IMR-90 (cell line): ENCODE measurements around the gene FBXO28. TPM values are rescaled to one million over a fixed set of nuclear protein-coding genes. Genes with fewer than 3 reads are reported as not detected.

Experiments used
- ATAC-seq: fragments of 200-7000 bp; cut with Tn5 transposase; 2 replicates; pipeline ENCODE4 v1.9.1; 2020; ENCODE audit warnings: low read depth, mild to moderate bottlenecking, moderate library complexity
- BruUV-seq: library from RNA; stranded (reverse); fragments of 400-500 nt; replicated peaks from 2 replicates; lab custom pipeline; 2021; lab: Mats Ljungman, UMichigan
- CTCF ChIA-PET: fragments of 300-600 bp; formaldehyde crosslinking; extraction: SDS; loops from one replicate; lab custom pipeline; 2021; ENCODE audit warnings: antibody characterized with exemption; lab: Yijun Ruan, JAX
- POLR2A ChIA-PET: fragments of 300-600 bp; sonication (Branson Sonifier 250); formaldehyde crosslinking; loops from one replicate; lab custom pipeline; 2022; ENCODE audit warnings: antibody characterized with exemption; ENCODE audit not compliant: unreplicated experiment; lab: Charles Lee
- DNase-seq: peaks from one replicate; pipeline ENCODE4 v3.0.0; 2013
- H2AFZ ChIP-seq: replicated peaks from 2 replicates; pipeline ENCODE3; 2013; ENCODE audit warnings: low read length, mild to moderate bottlenecking; ENCODE audit not compliant: poor library complexity
- H2AK5ac ChIP-seq: 2 replicates; pipeline ENCODE4 v1.6.1; 2013; ENCODE audit warnings: low read depth, low read length, inconsistent platforms
- H2AK9ac ChIP-seq: replicated peaks from 2 replicates; pipeline ENCODE3; 2013; ENCODE audit warnings: mild to moderate bottlenecking, low read depth, low read length, moderate library complexity; ENCODE audit not compliant: poor library complexity
- H2BK120ac ChIP-seq: 2 replicates; pipeline ENCODE4 v1.6.1; 2013; ENCODE audit warnings: low read depth, low read length, inconsistent platforms
- H2BK15ac ChIP-seq: 3 replicates; pipeline ENCODE4 v1.6.1; 2013; ENCODE audit warnings: low read depth, low read length, inconsistent platforms
- H2BK20ac ChIP-seq: 2 replicates; pipeline ENCODE4 v1.6.1; 2013; ENCODE audit warnings: low read depth, mild to moderate bottlenecking, inconsistent platforms, low read length, moderate library complexity
- H2BK5ac ChIP-seq: 2 replicates; pipeline ENCODE4 v1.6.1; 2013; ENCODE audit warnings: mild to moderate bottlenecking, low read depth, low read length, inconsistent platforms; ENCODE audit not compliant: poor library complexity, severe bottlenecking
- H3K14ac ChIP-seq: replicated peaks from 2 replicates; pipeline ENCODE4 v1.6.1; 2013; ENCODE audit warnings: low read depth, low read length, inconsistent platforms
- H3K18ac ChIP-seq: 2 replicates; pipeline ENCODE4 v1.6.1; 2013; ENCODE audit warnings: low read depth, low read length, control low read depth
- H3K23ac ChIP-seq: 2 replicates; pipeline ENCODE4 v1.6.1; 2013; ENCODE audit warnings: low read depth, low read length, inconsistent platforms
- H3K27ac ChIP-seq: 2 replicates; pipeline ENCODE4 v1.5.1; 2013; ENCODE audit warnings: mild to moderate bottlenecking, control low read depth, low read length; ENCODE audit not compliant: insufficient read depth
- H3K27me3 ChIP-seq: 2 replicates; pipeline ENCODE4 v1.6.1; 2013; ENCODE audit warnings: low read length; ENCODE audit not compliant: control insufficient read depth, insufficient read depth
- H3K36me3 ChIP-seq: 2 replicates; pipeline ENCODE4 v1.6.1; 2013; ENCODE audit warnings: low read length, mixed read lengths; ENCODE audit not compliant: control insufficient read depth, insufficient read depth
- H3K4ac ChIP-seq: 2 replicates; pipeline ENCODE4 v1.6.1; 2013; ENCODE audit warnings: low read depth, low read length, inconsistent platforms
- H3K4me1 ChIP-seq: 2 replicates; pipeline ENCODE4 v1.6.1; 2013; ENCODE audit warnings: low read length, mixed read lengths; ENCODE audit not compliant: control insufficient read depth, insufficient read depth
- H3K4me2 ChIP-seq: 2 replicates; pipeline ENCODE4 v1.6.1; 2013; ENCODE audit warnings: low read depth, mild to moderate bottlenecking, control low read depth, low read length, moderate library complexity
- H3K4me3 ChIP-seq: 2 replicates; pipeline ENCODE4 v1.5.1; 2013; ENCODE audit warnings: low read depth, mild to moderate bottlenecking, control low read depth, low read length, moderate library complexity; ENCODE audit not compliant: insufficient read depth
- H3K56ac ChIP-seq: 2 replicates; pipeline ENCODE4 v1.6.1; 2013; ENCODE audit warnings: low read length, inconsistent platforms; ENCODE audit not compliant: insufficient read depth; ENCODE audit errors: extremely low read depth
- H3K79me1 ChIP-seq, 2 experiments: 2 replicates each; pipeline ENCODE4 v1.6.1; 2013; ENCODE audit warnings: low read length in 2 of 2, inconsistent platforms in 1 of 2, low read depth in 1 of 2
- H3K9ac ChIP-seq: 2 replicates; pipeline ENCODE4 v1.6.1; 2013; ENCODE audit warnings: low read depth, low read length, control low read depth
- H3K9me1 ChIP-seq: 2 replicates; pipeline ENCODE4 v1.6.1; 2013; ENCODE audit warnings: low read length, inconsistent platforms; ENCODE audit not compliant: insufficient read depth
- H3K9me3 ChIP-seq: 2 replicates; pipeline ENCODE4 v1.6.1; 2013; ENCODE audit warnings: low read length; ENCODE audit not compliant: control insufficient read depth, insufficient read depth
- H4K20me1 ChIP-seq: 2 replicates; pipeline ENCODE4 v1.6.1; 2013; ENCODE audit warnings: low read length, inconsistent platforms; ENCODE audit not compliant: insufficient read depth
- H4K5ac ChIP-seq: 2 replicates; pipeline ENCODE4 v1.6.1; 2013; ENCODE audit warnings: mild to moderate bottlenecking, low read depth, low read length, control low read depth
- H4K8ac ChIP-seq, 2 experiments: 2 replicates each; pipeline ENCODE4 v1.6.1; 2013; ENCODE audit warnings: low read depth in 2 of 2, low read length in 2 of 2, control low read depth in 1 of 2, inconsistent platforms in 1 of 2
- H4K91ac ChIP-seq: 2 replicates; pipeline ENCODE4 v1.6.1; 2013; ENCODE audit warnings: low read depth, low read length, inconsistent platforms; ENCODE audit not compliant: insufficient read depth
- BHLHE40 ChIP-seq: fragments of 150-350 bp; IDR thresholded peaks from 2 replicates; pipeline ENCODE4 v1.6.1; 2016; ENCODE audit warnings: mild to moderate bottlenecking, low read depth, low read length
- CEBPB ChIP-seq: IDR thresholded peaks from 2 replicates; pipeline ENCODE4 v1.6.1; 2012; ENCODE audit warnings: low read depth, low read length, improper control_type of control experiment
- CHD1 ChIP-seq: IDR thresholded peaks from 2 replicates; pipeline ENCODE4 v1.6.1; 2012; ENCODE audit warnings: low read depth, low read length, improper control_type of control experiment
- FOS ChIP-seq: fragments of 150-350 bp; IDR thresholded peaks from 2 replicates; pipeline ENCODE4 v1.6.1; 2016; ENCODE audit warnings: low read depth, low read length
- MAFK ChIP-seq: IDR thresholded peaks from 2 replicates; pipeline ENCODE4 v1.6.1; 2012; ENCODE audit warnings: low read depth, low read length, improper control_type of control experiment
- MAZ ChIP-seq: IDR thresholded peaks from 2 replicates; pipeline ENCODE4 v1.6.1; 2012; ENCODE audit warnings: low read depth, mild to moderate bottlenecking, low read length, improper control_type of control experiment, moderate library complexity, borderline replicate concordance
- MXI1 ChIP-seq: IDR thresholded peaks from 2 replicates; pipeline ENCODE4 v1.6.1; 2012; ENCODE audit warnings: low read depth, mild to moderate bottlenecking, low read length, moderate library complexity, borderline replicate concordance
- NFE2L2 ChIP-seq: fragments of 150-350 bp; IDR thresholded peaks from 2 replicates; pipeline ENCODE4 v1.6.1; 2016; ENCODE audit warnings: low read depth, mild to moderate bottlenecking, low read length
- POLR2A ChIP-seq: IDR thresholded peaks from 2 replicates; pipeline ENCODE4 v1.6.1; 2012; ENCODE audit warnings: mild to moderate bottlenecking, low read depth, low read length
- RAD21 ChIP-seq: IDR thresholded peaks from 2 replicates; pipeline ENCODE4 v1.6.1; 2012; ENCODE audit warnings: low read length, improper control_type of control experiment
- RCOR1 ChIP-seq: IDR thresholded peaks from 2 replicates; pipeline ENCODE4 v1.6.1; 2012; ENCODE audit warnings: mild to moderate bottlenecking, low read length, improper control_type of control experiment; ENCODE audit not compliant: insufficient replicate concordance
- RFX5 ChIP-seq: IDR thresholded peaks from 2 replicates; pipeline ENCODE4 v1.8.0; 2012; ENCODE audit warnings: low read depth, mild to moderate bottlenecking, low read length, moderate library complexity
- SMC3 ChIP-seq: fragments of 150-350 bp; IDR thresholded peaks from 2 replicates; pipeline ENCODE4 v1.6.1; 2016; ENCODE audit warnings: low read depth, mild to moderate bottlenecking, antibody characterized with exemption, low read length, moderate library complexity
- WGBS, 2 experiments: methylation state at CpG; one replicate each; pipeline versions ENCODE4 v1.1.5 to v1.1.7; 2013; ENCODE audit warnings: missing lambda C conversion rate in 2 of 2; ENCODE audit not compliant: insufficient read length in 1 of 2; ENCODE audit errors: extremely low coverage in 2 of 2; 5-methylcytosine and 5-hydroxymethylcytosine counted together
- dilution Hi-C: fragments of 300-500 bp; cut with HindIII; formaldehyde crosslinking; loops from one replicate; pipeline ENCODE4 v1.14.3; 2018; ENCODE audit warnings: low sequenced_read_pairs; ENCODE audit not compliant: unreplicated experiment
- in situ Hi-C: fragments of 300-500 bp; cut with MboI; formaldehyde crosslinking; loops from 3 replicates; pipeline ENCODE4 v1.14.3; 2019; ENCODE audit warnings: low sequenced_read_pairs, inconsistent platforms, mixed read lengths
- intact Hi-C: fragments of 100-400 bp; cut with micrococcal nuclease; formaldehyde crosslinking; loops from 2 replicates; pipeline ENCODE4 v1.10.0; 2022
- polyA plus RNA-seq, 3 experiments: library from polyadenylated mRNA; depleted of rRNA; stranded (reverse); fragments of >200 nt; gene quantifications; 2 replicates each; pipeline ENCODE4 v1.2.3, GENCODE V29; 2012; ENCODE audit warnings: low replicate concordance in 1 of 3
- total RNA-seq: library from RNA; depleted of rRNA; stranded (reverse); fragments of >200 nt; gene quantifications from 2 replicates; pipeline ENCODE4 v1.2.3, GENCODE V29; 2012
- TF ChIP-seq, protein P1 (sequence below): fragments of 150-350 bp; IDR thresholded peaks from 2 replicates; pipeline ENCODE4 v1.6.1; 2017; ENCODE audit warnings: mild to moderate bottlenecking, antibody characterized with exemption, low read length, low read depth
- TF ChIP-seq, protein P2 (sequence below): fragments of 150-350 bp; IDR thresholded peaks from 2 replicates; pipeline ENCODE4 v1.6.1; 2016; ENCODE audit warnings: low read depth, mild to moderate bottlenecking, low read length, moderate library complexity, borderline replicate concordance
- TF ChIP-seq, protein P3 (sequence below): conservative IDR thresholded peaks from 2 replicates; pipeline ENCODE4 v1.5.1; 2012; ENCODE audit warnings: mild to moderate bottlenecking, low read depth, low read length, improper control_type of control experiment

The FBXO28 gene
- total and polyA plus RNA-seq, 2 of the 4 experiments (the other 2 are of a cell fraction), result 11.6 to 22.6 TPM

DNA sequence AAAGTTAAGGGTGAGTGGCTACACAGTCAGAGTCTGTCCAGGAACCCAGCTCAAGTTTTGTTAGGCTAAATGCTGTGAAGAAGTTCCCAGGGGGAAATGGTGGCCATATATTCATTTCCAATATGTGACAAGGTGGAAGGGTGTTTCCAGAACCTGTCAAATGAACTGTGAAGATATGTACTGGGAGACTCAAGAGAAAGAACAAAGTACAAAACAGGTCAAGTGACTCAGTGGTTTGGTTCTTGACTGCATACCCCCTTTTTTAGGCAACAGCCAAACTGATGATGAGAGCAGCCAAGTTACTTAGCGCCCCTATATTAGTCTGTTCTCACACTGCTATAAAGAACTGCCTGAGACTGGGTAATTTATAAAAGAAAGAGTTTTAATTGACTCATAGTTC lies 18.6 kb upstream of the FBXO28 start:
- no peaks in the 10 kb centered on the region for H3K79me1 ChIP-seq
- no CpG with 5 or more reads among the region's 1 CpG for WGBS, 2 experiments
- H2BK15ac ChIP-seq, result no peak overlapping the region
- DNase-seq, result no peak
- H3K14ac ChIP-seq, result no peak overlapping the region
- H2BK20ac ChIP-seq, result no peak overlapping the region
- no peak overlapping the region for H4K91ac ChIP-seq
- H4K8ac ChIP-seq, result no peak overlapping the region
- no peak overlapping the region for H2AFZ ChIP-seq
- H3K4me2 ChIP-seq, result no peak overlapping the region
- H3K9me3 ChIP-seq, result no peaks in the 10 kb centered on the region
- intact Hi-C loops, result no loop called here
- no peak overlapping the region for H3K9ac ChIP-seq
- no peak overlapping the region for H3K27ac ChIP-seq
- H3K9me1 ChIP-seq, result no peaks in the 10 kb centered on the region
- POLR2A ChIA-PET, result no interaction called here
- no peaks in the 10 kb centered on the region for H3K4me1 ChIP-seq
- H2BK5ac ChIP-seq, result no peak overlapping the region
- H3K23ac ChIP-seq, result no peak overlapping the region
- no peaks in the 10 kb centered on the region for H3K36me3 ChIP-seq
- dilution Hi-C loops, result no loop called here
- no peak for TF ChIP-seq BHLHE40
- TF ChIP-seq RFX5, result no peak
- no peak for TF ChIP-seq MAFK
- TF ChIP-seq CEBPB, result no peak
- no peak for TF ChIP-seq RCOR1
- TF ChIP-seq, protein P1, sequence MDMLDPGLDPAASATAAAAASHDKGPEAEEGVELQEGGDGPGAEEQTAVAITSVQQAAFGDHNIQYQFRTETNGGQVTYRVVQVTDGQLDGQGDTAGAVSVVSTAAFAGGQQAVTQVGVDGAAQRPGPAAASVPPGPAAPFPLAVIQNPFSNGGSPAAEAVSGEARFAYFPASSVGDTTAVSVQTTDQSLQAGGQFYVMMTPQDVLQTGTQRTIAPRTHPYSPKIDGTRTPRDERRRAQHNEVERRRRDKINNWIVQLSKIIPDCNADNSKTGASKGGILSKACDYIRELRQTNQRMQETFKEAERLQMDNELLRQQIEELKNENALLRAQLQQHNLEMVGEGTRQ, result no peak
- TF ChIP-seq FOS, result no peak
- TF ChIP-seq, protein P2, sequence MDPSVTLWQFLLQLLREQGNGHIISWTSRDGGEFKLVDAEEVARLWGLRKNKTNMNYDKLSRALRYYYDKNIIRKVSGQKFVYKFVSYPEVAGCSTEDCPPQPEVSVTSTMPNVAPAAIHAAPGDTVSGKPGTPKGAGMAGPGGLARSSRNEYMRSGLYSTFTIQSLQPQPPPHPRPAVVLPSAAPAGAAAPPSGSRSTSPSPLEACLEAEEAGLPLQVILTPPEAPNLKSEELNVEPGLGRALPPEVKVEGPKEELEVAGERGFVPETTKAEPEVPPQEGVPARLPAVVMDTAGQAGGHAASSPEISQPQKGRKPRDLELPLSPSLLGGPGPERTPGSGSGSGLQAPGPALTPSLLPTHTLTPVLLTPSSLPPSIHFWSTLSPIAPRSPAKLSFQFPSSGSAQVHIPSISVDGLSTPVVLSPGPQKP, result no peak
- no peak for TF ChIP-seq RAD21
- TF ChIP-seq, protein P3, sequence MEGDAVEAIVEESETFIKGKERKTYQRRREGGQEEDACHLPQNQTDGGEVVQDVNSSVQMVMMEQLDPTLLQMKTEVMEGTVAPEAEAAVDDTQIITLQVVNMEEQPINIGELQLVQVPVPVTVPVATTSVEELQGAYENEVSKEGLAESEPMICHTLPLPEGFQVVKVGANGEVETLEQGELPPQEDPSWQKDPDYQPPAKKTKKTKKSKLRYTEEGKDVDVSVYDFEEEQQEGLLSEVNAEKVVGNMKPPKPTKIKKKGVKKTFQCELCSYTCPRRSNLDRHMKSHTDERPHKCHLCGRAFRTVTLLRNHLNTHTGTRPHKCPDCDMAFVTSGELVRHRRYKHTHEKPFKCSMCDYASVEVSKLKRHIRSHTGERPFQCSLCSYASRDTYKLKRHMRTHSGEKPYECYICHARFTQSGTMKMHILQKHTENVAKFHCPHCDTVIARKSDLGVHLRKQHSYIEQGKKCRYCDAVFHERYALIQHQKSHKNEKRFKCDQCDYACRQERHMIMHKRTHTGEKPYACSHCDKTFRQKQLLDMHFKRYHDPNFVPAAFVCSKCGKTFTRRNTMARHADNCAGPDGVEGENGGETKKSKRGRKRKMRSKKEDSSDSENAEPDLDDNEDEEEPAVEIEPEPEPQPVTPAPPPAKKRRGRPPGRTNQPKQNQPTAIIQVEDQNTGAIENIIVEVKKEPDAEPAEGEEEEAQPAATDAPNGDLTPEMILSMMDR, result no peak
- no peak for TF ChIP-seq SMC3
- TF ChIP-seq CHD1, result no peak
- no peak for TF ChIP-seq MXI1
- TF ChIP-seq NFE2L2, result no peak
- TF ChIP-seq POLR2A, result no peak
- TF ChIP-seq MAZ, result no peak
- H3K4me3 ChIP-seq, result no peak overlapping the region
- H3K18ac ChIP-seq, result no peak overlapping the region
- no peak overlapping the region for H3K56ac ChIP-seq
- ATAC-seq, result no peak
- no peak overlapping the region for H2BK120ac ChIP-seq
- no peak overlapping the region for H4K5ac ChIP-seq
- no peak overlapping the region for H2AK5ac ChIP-seq
- no peak overlapping the region for H3K4ac ChIP-seq
- in situ Hi-C loops, result no loop called here
- H4K20me1 ChIP-seq, result no peaks in the 10 kb centered on the region
- CTCF ChIA-PET, result interaction anchor here (0.9 to 1.5 kb wide), 2 partner anchors 10 to 11 kb away, joined by 3 to 5 read pairs; no protein-coding TSS in a partner anchor
- peaks cover 12% of the 10 kb centered on the region for H3K27me3 ChIP-seq
- no TSS peak for BruUV-seq
- H2AK9ac ChIP-seq, result no peak overlapping the region
